Prostate gland (tissue), 2 donors: ENCODE results near the gene WWOX. TPM values are rescaled to one million over a fixed set of nuclear protein-coding genes. Genes with fewer than 3 reads are reported as not detected.
A peak's percentile ranks its signal among the peaks of the same experiment; 100 is the strongest.

ENCODE experiments used
- DNase-seq: peaks from one replicate; pipeline ENCODE4 v3.0.0-alpha.2; 2019; ENCODE audit warnings: low spot score
- H3K27ac ChIP-seq, 2 donors: fragments of 200-600 bp; sonication (generic); 2 replicates each; pipeline ENCODE4 v1.5.1; 2017 to 2019
- H3K27me3 ChIP-seq: fragments of 200-600 bp; sonication (generic); replicated peaks from 2 replicates; pipeline ENCODE4 v1.5.1; 2019; ENCODE audit not compliant: insufficient read depth
- H3K36me3 ChIP-seq, 2 donors: fragments of 200-600 bp; sonication (generic); 1 replicate in 1 of 2; 2 replicates in 1 of 2; pipeline versions ENCODE4 v1.5.1 to v1.8.1; 2017 to 2019
- H3K4me1 ChIP-seq: fragments of 200-600 bp; sonication (generic); replicated peaks from 2 replicates; pipeline ENCODE4 v1.5.1; 2019
- H3K4me3 ChIP-seq, 2 donors: fragments of 200-600 bp; sonication (generic); 2 replicates each; pipeline ENCODE4 v1.5.1; 2017 to 2019
- H3K9me3 ChIP-seq: fragments of 200-600 bp; sonication (generic); 2 replicates; pipeline ENCODE4 v1.5.1; 2017
- CTCF ChIP-seq, 4 experiments: fragments of 200-600 bp in 2 of 4; fragments of 450-650 bp in 2 of 4; sonication (generic) in 2 of 4; IDR thresholded peaks; 1 replicate in 3 of 4; 2 replicates in 1 of 4; pipeline ENCODE4 v1.5.1; 2016 to 2019; ENCODE audit warnings: antibody characterized with exemption in 4 of 4, mild to moderate bottlenecking in 2 of 4, moderate library complexity in 2 of 4
- POLR2A ChIP-seq: fragments of 450-650 bp; IDR thresholded peaks from one replicate; pipeline ENCODE4 v1.6.1; 2016; ENCODE audit warnings: antibody characterized with exemption, mild to moderate bottlenecking
- POLR2AphosphoS5 ChIP-seq: sonication (generic); formaldehyde crosslinking; IDR thresholded peaks from one replicate; pipeline ENCODE4 v1.6.1; 2017; ENCODE audit warnings: antibody characterized with exemption
- WGBS: methylation state at CpG from one replicate; pipeline ENCODE4 v1.1.5; 2018; 5-methylcytosine and 5-hydroxymethylcytosine counted together
- intact Hi-C: fragments of 100-400 bp; cut with DNase I; formaldehyde crosslinking; loops from one replicate; pipeline ENCODE4 v1.14.2; 2022
- total RNA-seq, 2 donors: library from RNA; depleted of rRNA; stranded (reverse); fragments of >200 nt; gene quantifications; one replicate each; pipeline ENCODE4 v1.1.0, GENCODE V29; 2016

Gene WWOX
- total RNA-seq, 2 donors from 2014 or later, result 93.2 to 99.4 TPM

DNA sequence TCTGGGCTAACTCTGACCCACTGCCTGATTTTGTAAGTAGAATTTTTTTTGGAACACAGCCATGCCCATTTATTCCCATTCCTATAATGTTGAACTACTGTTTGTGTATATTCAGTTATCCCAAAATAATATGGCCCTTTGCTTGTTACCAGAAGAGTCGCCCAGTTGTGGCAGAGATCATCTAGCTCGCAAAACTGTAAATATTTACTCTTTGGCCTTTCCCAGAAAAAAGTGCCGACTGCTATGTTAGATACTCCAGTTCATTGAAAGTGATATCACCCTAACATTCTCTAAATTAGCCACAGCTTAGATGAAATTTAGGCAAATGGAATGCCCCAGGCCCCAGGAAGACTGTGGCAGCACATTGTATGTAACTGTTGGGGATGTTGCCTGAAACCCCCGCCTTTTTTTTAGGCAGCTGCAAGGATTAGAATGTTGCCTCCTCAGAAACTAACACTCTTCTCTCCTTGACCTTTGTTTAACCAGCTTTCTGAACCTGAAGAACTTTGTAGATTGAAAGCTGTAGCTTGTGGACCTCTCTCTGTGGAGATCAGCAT, 19.1 kb downstream of the WWOX start:
- no peak for TF ChIP-seq POLR2A
- TF ChIP-seq POLR2AphosphoS5, result no peak
- no peak for TF ChIP-seq CTCF (IDR thresholded peaks at IDR 0.05)
- Histone ChIP-seq H3K27me3 (no peaks in the 10 kb centered on the region), H3K27ac (no peak overlapping the region), H3K9me3 (no peaks in the 10 kb centered on the region), H3K4me1 (no peaks in the 10 kb centered on the region), H3K36me3 (no peaks in the 10 kb centered on the region), H3K4me3 (no peak overlapping the region)
- 52% methylated on average over 4 of the region's 4 CpGs for WGBS
- intact Hi-C loops, result no loop called here
- no peak for DNase-seq

DNA sequence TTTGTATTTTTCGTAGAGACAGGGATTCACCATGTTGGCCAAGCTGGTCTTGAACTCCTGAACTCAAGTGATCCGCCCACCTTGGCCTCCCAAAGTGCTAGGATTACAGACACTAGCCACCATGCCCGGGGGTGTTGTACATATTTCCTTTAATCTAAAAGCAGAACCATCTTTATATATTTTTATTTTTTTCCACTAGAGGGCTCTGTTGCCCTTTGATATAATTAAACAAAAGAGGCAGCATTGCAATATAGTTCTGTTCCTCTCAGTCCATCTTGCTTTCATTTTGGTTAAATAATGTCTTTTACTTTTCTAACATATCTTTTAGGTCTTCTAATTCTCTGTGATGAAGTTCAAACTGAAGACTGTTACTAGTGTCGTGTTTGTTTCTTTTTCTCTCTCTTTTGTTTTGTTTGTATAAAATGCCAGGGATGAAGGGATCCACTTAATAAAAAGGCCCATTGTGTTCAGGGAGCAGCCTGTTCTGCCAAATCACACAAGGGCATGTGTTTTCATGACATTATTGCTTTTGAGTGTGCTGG, 23.4 kb downstream of the WWOX start:
- Histone ChIP-seq H3K4me3 (no peak overlapping the region), H3K9me3 (no peaks in the 10 kb centered on the region), H3K36me3 (no peaks in the 10 kb centered on the region), H3K4me1 (no peaks in the 10 kb centered on the region), H3K27ac (peak overlapping the region; percentile 82 to 86), H3K27me3 (no peaks in the 10 kb centered on the region)
- 7% methylated on average over 4 of the region's 4 CpGs for WGBS
- DNase-seq, result peak; percentile 75
- peak; percentile 92 for TF ChIP-seq POLR2AphosphoS5
- TF ChIP-seq POLR2A, result no peak
- TF ChIP-seq CTCF (IDR thresholded peaks at IDR 0.05), result peak in 3 of 4 experiments; percentile 64 to 84 (median 81)
- intact Hi-C loops, result loop anchor here (5.0 to 10.0 kb wide), 3 partner anchors 382 to 1642 kb away; partner anchors contain the start of gene MAF

DNA sequence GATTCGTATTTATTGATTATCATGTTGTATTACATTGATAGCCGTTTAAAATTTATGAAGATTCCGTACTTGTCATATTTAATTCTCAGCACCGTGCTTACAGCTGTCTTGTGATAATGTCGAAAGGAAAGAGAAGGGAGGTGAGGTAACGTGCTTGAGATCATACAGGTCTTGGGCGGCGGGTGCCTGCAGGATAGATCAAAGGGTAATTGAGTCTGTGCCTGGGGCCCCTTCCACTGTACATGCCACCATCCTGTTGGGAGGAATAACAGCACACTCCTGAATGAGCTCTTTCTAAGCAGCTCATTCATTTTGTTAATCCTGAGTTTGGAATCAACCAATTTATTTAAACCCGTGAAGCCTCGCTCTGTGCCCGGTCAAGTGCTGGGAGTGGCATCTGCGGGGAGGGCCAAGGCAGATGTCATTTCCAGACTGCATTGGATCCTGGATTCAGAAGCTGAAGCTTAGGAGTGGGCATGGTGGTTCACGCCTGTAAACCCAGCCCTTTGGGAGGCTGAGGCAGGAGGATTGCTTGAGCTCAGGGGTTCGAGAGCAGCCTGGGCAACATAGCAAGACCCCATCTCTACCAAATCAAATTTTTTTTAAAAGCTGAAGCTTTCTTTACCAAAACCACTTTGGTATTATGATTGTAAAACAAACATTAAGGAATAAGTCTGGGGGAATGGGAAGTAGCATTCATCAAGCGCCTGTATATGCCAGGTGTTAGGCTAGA, 25.8 kb downstream of the WWOX start:
- DNase-seq, result no peak
- intact Hi-C loops, result loop anchor here (5.0 to 10.0 kb wide), 4 partner anchors 112 to 1640 kb away; no protein-coding TSS in a partner anchor
- Histone ChIP-seq H3K9me3 (no peaks in the 10 kb centered on the region), H3K27me3 (no peaks in the 10 kb centered on the region), H3K27ac (no peak overlapping the region), H3K4me3 (no peak overlapping the region), H3K36me3 (no peaks in the 10 kb centered on the region), H3K4me1 (no peaks in the 10 kb centered on the region)
- TF ChIP-seq POLR2AphosphoS5, result no peak
- no peak for TF ChIP-seq POLR2A
- no peak for TF ChIP-seq CTCF (IDR thresholded peaks at IDR 0.05)
- WGBS, result 96% methylated on average over 15 of the region's 15 CpGs

- DNase-seq, result no peak
- TF ChIP-seq POLR2AphosphoS5, result no peak
- no peak for TF ChIP-seq CTCF (IDR thresholded peaks at IDR 0.05)
- TF ChIP-seq POLR2A, result no peak
- intact Hi-C loops, result loop anchor here (5.0 to 10.0 kb wide), 4 partner anchors 111 to 1638 kb away; no protein-coding TSS in a partner anchor
- Histone ChIP-seq H3K4me1 (no peaks in the 10 kb centered on the region), H3K4me3 (no peak overlapping the region), H3K36me3 (no peaks in the 10 kb centered on the region), H3K9me3 (no peaks in the 10 kb centered on the region), H3K27me3 (no peaks in the 10 kb centered on the region), H3K27ac (no peak overlapping the region)
- WGBS, result 100% methylated on average over 3 of the region's 3 CpGs
Observed at GRCh38 chr16:78126662-78127061, 27.2 kb downstream of the WWOX start.
